ENCODE results near the gene SNED1. TPM values are rescaled to one million over a fixed set of nuclear protein-coding genes. Genes with fewer than 3 reads are reported as not detected.

SNED1 gene
- polyA plus RNA-seq, 1 experiment, result 3.9 TPM

- POLR2A ChIA-PET, result no interaction called here
- Histone ChIP-seq H3K4me3 (ENCODE audit: low read depth, low read length) (no peak overlapping the region), H3K36me3 (ENCODE audit: control insufficient read depth, insufficient read depth, low read length) (no peaks in the 10 kb centered on the region), H3K27me3 (ENCODE audit: control insufficient read depth, insufficient read depth, low read length) (peaks cover 6% of the 10 kb centered on the region; the same call in 1 of the 2 replicates)
- no peak for TF ChIP-seq CTCF (IDR thresholded peaks at IDR 0.05; ENCODE audit: insufficient read depth, low read depth, low read length)
- no peak for DNase-seq (ENCODE audit: low read depth)
- CTCF ChIA-PET, result interaction anchor here (1.5 to 1.8 kb wide), 2 partner anchors 9 to 11 kb away, joined by 3 to 6 read pairs; no protein-coding TSS in a partner anchor
These were observed 14.4 kb upstream of the SNED1 start for GRCh38 chr2:240983996-240984498.

DNA sequence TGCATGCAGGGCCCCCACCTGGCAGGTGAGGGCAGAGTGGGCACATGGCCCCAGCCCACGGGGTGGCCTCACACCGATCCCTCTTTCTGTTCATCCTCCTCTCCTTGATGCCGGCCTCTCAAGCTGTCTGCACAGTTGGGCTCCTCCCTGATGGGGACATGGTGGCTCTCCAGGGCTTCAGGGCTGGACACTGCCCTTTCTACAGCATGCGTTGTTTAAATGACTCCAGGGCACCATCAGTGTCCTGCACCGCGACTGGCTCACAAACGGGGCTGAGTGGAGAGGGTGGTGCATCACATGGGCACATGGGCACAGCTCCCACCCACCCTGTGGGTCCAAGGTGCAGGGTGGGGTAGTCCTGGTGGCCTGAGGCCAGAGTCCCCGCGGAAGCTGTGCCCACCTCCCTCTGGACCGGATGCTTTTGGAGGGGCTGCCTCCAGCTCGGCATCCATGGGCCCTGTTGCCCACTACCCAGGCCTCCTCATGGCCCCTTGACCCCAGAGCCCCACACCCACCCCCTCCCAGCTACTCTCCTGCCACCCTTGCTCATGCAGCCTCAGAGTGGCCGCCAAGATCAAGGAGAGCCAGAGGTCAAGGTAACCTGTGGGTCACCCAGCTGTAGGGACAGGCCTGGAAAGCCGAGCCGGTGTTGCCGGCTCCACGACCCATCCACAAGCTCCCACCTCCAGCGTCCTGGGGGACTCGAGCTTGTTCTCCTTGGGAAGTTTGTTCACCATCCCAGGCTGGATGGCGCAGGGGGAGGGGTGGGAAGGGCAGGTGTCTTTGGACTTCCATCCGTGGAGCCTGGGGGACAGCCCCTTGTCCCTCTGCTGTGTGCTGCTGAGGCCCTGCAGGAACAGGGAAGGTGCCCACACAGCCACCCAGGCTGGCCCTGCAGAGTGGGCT is 12.3 kb upstream of the SNED1 start:
- no peak for DNase-seq (ENCODE audit: low read depth)
- ChIA-PET POLR2A (no interaction called here), CTCF (interaction anchor here (1.6 to 1.7 kb wide), 2 partner anchors 72 to 135 kb away, joined by 5 to 7 read pairs; no protein-coding TSS in a partner anchor)
- H3K4me3 ChIP-seq (ENCODE audit: low read depth, low read length), result no peak overlapping the region
- TF ChIP-seq CTCF (IDR thresholded peaks at IDR 0.05; ENCODE audit: insufficient read depth, low read depth, low read length), result no peak
- no peaks in the 10 kb centered on the region for H3K36me3 ChIP-seq (ENCODE audit: control insufficient read depth, insufficient read depth, low read length)
- peaks cover 6% of the 10 kb centered on the region; the same call in 1 of the 2 replicates for H3K27me3 ChIP-seq (ENCODE audit: control insufficient read depth, insufficient read depth, low read length)

GRCh38 chr2:240986787-240987411 is 11.5 kb upstream of the SNED1 start:
- no peak overlapping the region for H3K4me3 ChIP-seq (ENCODE audit: low read depth, low read length)
- no peaks in the 10 kb centered on the region for H3K36me3 ChIP-seq (ENCODE audit: control insufficient read depth, insufficient read depth, low read length)
- H3K27me3 ChIP-seq (ENCODE audit: control insufficient read depth, insufficient read depth, low read length), result peaks cover 6% of the 10 kb centered on the region; the same call in 1 of the 2 replicates
- DNase-seq (ENCODE audit: low read depth), result peak; percentile 35
- ChIA-PET CTCF (interaction anchor here (1.6 to 1.7 kb wide), 2 partner anchors 73 to 136 kb away, joined by 5 to 7 read pairs; no protein-coding TSS in a partner anchor), POLR2A (no interaction called here)
- no peak for TF ChIP-seq CTCF (IDR thresholded peaks at IDR 0.05; ENCODE audit: insufficient read depth, low read depth, low read length)

DNA sequence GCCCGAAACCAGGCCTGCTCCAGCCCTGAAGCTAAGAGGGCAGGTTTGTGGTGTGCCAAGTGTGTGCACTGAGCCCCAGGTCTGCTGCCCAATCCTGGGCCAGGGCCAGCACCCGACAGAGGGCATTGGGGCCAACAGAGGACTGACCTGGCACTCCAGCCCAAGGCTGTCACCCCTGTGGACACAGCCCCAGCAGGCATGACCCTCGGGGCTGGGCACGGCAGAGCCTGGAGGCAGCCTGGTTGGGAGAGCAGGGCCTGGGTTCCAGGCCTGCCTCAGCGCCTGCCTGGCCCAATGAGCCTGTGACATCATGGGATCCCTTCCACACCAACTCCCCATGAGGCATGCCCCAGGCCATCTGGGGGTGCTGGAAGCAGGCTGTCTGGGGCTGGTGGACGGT is 10.8 kb upstream of the SNED1 start:
- ChIA-PET POLR2A (no interaction called here), CTCF (interaction anchor here (1.4 to 1.9 kb wide), 4 partner anchors 73 to 147 kb away, joined by 3 to 9 read pairs (median 6); no protein-coding TSS in a partner anchor)
- DNase-seq (ENCODE audit: low read depth), result no peak
- no peak for TF ChIP-seq CTCF (IDR thresholded peaks at IDR 0.05; ENCODE audit: insufficient read depth, low read depth, low read length)
- H3K36me3 ChIP-seq (ENCODE audit: control insufficient read depth, insufficient read depth, low read length), result no peaks in the 10 kb centered on the region
- H3K27me3 ChIP-seq (ENCODE audit: control insufficient read depth, insufficient read depth, low read length), result peaks cover 4% of the 10 kb centered on the region; the same call in 1 of the 2 replicates
- H3K4me3 ChIP-seq (ENCODE audit: low read depth, low read length), result no peak overlapping the region

GRCh38 chr2:240988146-240988545 is 10.3 kb upstream of the SNED1 start:
- TF ChIP-seq CTCF (IDR thresholded peaks at IDR 0.05; ENCODE audit: insufficient read depth, low read depth, low read length), result no peak
- Histone ChIP-seq H3K27me3 (ENCODE audit: control insufficient read depth, insufficient read depth, low read length) (peaks cover 4% of the 10 kb centered on the region; the same call in 1 of the 2 replicates), H3K36me3 (ENCODE audit: control insufficient read depth, insufficient read depth, low read length) (no peaks in the 10 kb centered on the region), H3K4me3 (ENCODE audit: low read depth, low read length) (no peak overlapping the region)
- no peak for DNase-seq (ENCODE audit: low read depth)
- CTCF ChIA-PET, result interaction anchor here (1.4 to 1.9 kb wide), 2 partner anchors 74 to 147 kb away, joined by 3 to 9 read pairs; no protein-coding TSS in a partner anchor
- POLR2A ChIA-PET, result no interaction called here

Data from BJ (cell line).